ENCODE data around the gene HS6ST3.
"Not testable (repeated sequence)": the region's sequence is repeated elsewhere in the genome, so short reads cannot be mapped to it uniquely, and the experiment has no call there.

The HS6ST3 gene

DNA sequence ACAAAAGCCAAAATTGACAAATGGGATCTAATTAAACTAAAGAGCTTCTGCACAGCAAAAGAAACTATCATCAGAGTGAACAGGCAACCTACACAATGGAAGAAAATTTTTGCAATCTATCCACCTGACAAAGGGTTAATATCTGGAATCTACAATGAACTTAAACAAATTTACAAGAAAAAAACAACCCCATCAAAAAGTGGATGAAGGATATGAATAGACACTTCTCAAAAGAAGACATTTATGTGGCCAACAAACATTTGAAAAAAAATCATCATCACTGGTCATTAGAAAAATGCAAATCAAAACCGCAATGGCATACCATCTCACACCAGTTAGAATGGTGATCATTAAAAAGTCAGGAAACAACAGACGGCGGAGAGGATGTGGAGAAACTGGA, 688.4 kb downstream of the HS6ST3 start:
- in situ Hi-C loops (cut with MboI; ENCODE audit: low sequenced_read_pairs), result not testable (repeated sequence)

DNA sequence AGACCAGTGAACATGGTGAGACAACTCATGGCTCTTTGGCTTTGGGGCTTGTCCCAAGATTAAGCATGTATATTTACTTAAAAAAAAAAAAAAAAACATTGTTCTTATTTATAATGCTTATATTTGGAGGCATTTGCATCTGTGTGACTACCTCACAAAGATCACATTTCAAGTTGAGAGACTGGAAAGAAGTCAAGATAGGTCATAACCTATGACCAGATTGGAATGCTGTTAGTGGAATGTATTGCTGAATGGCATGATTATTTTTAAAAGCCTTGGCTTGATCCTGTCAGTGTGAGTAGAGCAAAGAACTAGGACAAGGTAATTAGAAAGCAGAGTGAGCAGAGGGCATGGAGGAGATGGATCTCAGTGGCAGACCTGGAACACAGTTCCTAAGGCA, 689.8 kb downstream of the HS6ST3 start:
- in situ Hi-C loops (cut with MboI; ENCODE audit: low sequenced_read_pairs), result no loop called here

DNA sequence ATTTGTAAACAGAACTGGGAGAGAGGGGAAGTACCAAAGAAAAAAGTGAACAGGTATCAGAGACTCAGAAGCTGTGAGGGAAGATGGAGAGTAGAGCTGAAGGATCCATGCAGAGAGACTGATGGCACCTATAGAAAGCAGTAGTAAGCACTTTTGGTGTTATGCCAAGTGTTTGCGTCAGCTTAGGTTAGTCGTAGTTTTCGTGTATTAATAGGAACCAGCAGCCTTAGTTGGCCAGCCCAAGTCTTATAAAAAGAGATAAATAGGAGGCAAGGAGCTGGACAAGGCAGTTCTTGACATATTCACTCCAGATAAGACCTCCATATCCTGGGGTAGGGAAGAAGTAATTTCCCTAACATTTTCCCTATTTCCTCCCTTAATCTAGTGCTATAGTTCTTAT, 690.2 kb downstream of the HS6ST3 start:
- in situ Hi-C loops (cut with MboI; ENCODE audit: low sequenced_read_pairs), result no loop called here

DNA sequence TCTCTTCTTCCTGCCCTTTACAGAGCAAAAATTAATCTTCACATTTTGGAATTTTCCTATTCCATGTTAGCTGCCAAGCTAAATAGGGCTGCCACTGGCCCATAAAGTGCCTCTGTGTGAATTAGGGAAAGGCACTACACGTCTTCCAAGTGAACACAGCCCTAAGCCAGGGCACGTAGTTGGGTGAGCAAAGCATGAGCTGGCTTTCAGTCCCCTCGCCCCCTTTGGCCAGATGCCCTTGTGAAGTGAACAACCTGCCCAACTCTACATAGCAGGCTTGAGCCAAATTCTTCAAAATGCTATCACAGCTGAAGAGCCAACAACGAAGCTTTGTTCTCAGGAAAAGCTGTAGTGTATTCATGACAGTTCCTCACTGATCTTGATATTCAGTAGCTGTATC, 691.2 kb downstream of the HS6ST3 start:
- in situ Hi-C loops (cut with MboI; ENCODE audit: low sequenced_read_pairs), result no loop called here

DNA sequence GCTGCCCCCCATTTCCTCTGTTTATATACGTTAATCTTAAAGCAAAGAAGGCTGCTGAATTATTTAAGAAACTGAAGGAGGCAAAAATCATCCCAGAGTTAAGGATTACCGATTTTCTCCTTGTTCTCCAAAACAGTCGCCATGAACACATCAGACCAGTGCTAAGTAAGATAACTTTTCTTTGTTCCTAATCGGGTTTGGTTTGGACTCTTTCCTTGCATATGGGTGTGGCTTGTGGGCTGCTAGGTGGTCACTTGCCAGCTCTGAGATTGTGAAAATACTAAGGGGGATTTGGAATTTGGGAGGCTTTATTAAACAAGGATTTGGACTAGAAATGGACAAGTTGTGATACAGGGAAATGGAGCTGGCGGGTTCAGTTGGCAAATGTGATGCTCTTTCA, 692.3 kb downstream of the HS6ST3 start:
- in situ Hi-C loops (cut with MboI; ENCODE audit: low sequenced_read_pairs), result no loop called here

DNA sequence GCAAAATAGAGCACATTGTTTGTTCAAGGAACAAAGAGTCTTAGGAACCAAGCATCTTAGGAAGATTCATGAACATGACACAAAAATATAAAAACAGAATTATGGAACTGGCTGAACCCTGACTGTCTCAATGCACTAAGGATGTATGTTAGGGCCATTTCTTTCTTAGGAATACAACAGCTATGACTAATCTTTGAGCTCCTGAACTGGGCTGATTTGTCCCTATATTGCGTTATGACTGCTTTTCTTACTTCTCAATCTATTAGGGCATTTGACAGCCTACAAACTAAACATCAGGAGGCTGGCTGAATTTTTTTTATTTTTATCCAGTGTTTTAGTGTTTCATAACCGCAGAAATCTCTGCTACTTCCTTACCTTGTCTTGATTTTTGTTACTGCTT, 693.1 kb downstream of the HS6ST3 start:
- in situ Hi-C loops (cut with MboI; ENCODE audit: low sequenced_read_pairs), result no loop called here

DNA sequence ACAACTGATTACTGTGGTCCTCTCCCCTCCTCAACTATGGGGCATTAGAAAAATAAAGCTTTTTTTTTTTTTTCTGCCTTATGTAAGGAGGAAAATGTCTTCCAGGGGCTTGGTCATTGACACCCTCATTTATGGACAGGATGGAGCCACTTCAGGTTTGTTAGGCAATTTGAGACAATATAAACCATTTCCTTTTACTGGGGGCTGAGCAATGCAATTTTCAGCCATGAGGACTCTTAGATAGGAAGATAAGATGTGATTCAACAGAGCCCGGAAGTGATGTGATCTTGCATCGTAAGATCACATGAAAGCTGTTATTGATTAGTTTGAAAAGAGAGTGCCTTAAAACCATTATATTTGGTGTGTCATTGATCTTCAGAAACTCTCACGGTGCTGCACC, 693.6 kb downstream of the HS6ST3 start:
- in situ Hi-C loops (cut with MboI; ENCODE audit: low sequenced_read_pairs), result no loop called here

DNA sequence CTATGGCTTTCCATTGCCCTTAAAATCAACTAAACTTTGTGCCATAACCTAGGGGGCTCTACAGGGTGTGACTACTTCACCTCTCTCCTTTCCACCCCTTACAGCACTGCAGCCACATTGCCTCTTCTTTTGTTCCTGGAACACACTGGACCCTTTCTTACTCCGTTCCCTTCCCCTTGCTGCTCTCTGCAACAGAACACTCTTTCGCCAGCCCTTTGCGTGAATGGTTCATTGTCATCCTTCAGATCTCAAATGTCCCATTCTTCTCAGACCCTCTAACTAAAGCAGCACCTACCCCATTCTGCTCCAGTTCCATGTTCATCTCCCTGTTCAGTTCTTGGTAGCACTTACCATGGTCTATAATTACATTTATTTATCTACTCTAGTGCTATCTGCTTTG, 696.1 kb downstream of the HS6ST3 start:
- in situ Hi-C loops (cut with MboI; ENCODE audit: low sequenced_read_pairs), result no loop called here

DNA sequence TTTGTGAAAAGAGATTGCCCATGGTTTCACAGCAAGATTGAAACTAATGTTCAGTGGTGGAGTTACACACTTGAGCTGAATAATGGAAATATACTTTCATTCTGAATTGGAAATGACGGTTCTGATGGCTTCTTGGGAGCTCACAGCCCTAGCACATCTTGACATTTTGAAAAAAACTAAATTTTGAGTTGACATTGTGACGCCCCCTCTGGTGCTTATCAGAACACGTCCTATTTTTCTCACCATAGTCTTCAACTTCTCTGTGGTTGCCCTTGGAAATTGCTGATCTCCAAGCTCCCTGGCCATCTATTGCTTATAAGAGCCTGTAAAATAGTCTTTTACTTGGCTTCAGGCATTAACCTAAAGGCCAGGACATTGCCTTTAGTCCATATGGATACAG, 702.3 kb downstream of the HS6ST3 start:
- in situ Hi-C loops (cut with MboI; ENCODE audit: low sequenced_read_pairs), result no loop called here

DNA sequence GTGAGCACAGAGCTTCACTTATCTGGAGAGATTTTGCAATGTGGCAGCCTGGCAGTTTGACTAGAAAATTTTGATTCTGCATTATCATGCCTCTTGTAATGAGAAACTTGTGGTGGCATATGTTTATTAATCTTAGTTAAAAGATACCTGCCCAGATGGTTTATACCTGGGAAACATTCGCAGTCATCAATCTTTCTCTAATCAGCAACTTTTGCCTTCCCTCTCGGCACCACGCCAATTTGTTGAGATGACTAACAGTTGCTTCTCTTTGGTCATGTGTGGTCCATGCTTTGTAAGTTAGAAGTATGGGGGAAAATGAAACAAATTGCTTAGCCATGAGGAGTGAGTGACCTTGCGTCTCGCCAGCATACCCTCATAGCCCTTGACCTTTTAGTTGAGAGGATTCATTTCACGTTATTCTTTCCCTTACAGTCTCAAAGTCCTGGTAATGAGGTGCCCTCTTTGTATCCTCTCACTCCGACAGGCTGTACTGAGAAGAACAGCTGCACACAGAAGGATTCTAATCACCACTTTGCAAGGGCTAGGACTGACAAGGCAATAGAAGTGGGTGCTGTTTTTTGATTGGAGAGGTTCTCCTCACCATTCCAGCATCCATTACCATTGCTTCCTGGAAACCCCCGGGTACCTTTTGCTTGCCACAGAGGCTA, 703.0 kb downstream of the HS6ST3 start:
- in situ Hi-C loops (cut with MboI; ENCODE audit: low sequenced_read_pairs), result no loop called here

DNA sequence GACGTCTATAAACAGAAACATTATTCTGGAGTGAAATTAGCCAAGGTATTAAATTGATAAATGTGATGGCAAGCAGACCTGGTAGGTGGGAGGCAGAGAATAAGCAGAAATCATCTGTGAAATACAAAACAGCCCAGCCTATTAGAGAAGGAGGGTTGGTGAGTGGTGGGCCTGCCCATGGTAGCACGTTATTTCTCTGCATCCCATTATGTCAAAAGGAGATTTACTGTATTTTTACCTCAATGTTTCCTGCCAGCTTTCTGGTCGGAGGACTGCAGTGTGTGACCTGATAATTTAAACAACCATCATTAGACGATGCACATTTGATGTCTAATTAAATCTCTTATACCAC, 703.5 kb downstream of the HS6ST3 start:
- in situ Hi-C loops (cut with MboI; ENCODE audit: low sequenced_read_pairs), result no loop called here

DNA sequence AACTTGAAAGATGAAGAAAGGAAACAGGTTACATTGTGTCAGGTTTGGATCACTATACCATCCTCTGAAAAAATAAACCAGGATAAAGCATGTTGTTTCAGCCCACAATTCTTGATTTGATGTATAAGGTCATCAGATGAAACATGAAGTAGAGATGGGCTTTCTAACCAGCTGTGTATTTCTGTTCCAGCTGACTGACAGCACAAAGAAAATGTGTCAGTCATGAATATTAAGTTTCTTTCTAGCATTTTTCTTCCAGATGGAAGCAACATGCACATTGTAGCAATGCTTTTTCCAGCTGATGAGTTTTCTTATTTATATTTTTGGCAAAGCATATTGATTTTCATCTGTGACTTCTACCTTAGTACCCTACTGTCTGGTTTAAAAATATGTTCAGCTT, 704.8 kb downstream of the HS6ST3 start:
- in situ Hi-C loops (cut with MboI; ENCODE audit: low sequenced_read_pairs), result no loop called here

DNA sequence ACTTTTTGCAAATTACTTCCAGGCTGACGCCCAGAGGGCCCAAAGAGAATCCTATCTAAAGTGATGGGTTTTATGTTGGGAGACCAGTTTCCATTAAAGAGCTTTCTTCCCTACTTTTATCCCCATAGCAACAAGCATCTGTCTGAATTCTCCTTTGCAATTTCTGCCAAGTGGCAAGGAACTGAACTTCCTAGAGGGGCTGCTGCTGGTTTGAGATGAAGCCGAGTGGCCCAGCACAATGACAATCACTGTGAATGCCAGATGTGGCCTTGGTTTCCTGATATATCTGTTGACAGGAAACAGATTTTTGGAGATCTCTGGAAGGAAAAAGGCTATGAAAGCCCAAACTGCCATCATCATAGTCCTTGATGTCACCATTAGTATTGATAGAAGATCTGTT, 705.8 kb downstream of the HS6ST3 start:
- in situ Hi-C loops (cut with MboI; ENCODE audit: low sequenced_read_pairs), result no loop called here

DNA sequence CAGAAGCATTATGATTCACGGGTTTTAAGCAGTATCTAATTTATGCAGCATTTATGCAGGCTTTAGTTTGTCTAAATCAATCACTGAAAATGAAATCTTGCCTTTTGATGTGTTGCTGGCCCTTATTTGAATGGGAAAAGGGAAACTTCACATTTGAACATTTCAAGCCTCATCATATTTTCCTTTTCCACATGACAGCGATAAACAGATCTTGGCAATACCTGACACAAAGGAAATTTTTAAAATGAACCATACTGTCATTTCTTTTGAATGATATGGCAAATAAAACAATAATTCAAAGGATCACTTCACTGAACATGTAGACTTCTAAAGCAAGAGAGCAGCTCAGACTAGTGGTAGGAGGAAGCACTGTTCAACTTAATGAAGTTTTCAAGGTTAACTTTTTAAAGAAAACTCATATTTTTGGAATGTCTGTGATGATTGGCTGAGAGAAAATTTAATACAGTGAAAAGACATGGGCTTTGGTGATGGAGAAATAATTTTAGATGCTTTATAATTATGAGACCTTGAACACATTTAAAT, 706.3 kb downstream of the HS6ST3 start:
- in situ Hi-C loops (cut with MboI; ENCODE audit: low sequenced_read_pairs), result no loop called here

DNA sequence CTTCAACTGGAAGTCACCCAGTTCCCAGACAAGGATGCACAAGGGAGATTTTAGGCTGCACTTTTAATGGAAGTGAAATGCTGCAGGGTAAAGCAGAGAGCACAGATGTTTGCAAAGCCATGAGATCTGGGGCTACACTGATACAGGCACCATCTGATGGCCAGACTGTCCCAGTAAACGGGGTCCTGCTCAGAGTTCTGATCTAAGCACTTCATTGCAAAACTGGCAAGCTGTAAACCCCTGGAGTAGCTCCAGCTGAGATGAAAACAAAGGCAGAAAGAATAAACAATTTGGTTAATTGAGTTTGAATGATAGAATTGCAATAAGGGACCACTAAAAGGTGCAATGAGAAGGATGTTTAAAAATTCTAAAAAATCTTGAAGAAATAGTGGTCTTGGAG, 707.2 kb downstream of the HS6ST3 start:
- in situ Hi-C loops (cut with MboI; ENCODE audit: low sequenced_read_pairs), result no loop called here

DNA sequence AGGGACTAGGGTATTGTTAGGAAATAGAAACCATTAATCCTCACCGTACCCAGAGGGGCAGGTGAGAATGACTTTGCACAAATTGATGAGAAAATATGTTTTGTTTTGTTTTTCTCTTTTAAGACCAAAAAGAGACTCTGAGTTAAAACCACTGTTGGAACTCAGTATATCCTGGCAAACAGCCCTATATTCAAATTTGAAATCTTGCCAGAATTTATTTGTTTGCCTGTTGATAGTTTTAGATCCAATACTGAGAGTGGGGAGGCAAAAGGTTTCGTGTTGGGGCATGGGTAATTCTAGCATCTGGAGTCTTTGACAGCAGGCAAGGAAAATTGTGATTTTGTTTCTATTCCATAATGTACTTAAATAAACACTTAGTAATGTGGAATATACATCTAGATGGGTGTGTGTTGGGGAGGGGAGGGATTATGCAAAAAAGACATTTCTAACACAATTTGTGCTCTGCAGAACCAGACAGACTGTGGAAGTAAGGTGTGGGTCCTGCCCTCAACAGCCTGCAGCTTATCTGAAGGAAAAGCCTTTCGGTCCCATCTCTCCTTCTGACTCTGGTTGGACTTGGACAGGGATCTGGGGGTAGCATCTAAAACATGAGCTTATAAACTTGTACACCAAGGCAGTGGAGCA, 713.7 kb downstream of the HS6ST3 start:
- in situ Hi-C loops (cut with MboI; ENCODE audit: low sequenced_read_pairs), result no loop called here

DNA sequence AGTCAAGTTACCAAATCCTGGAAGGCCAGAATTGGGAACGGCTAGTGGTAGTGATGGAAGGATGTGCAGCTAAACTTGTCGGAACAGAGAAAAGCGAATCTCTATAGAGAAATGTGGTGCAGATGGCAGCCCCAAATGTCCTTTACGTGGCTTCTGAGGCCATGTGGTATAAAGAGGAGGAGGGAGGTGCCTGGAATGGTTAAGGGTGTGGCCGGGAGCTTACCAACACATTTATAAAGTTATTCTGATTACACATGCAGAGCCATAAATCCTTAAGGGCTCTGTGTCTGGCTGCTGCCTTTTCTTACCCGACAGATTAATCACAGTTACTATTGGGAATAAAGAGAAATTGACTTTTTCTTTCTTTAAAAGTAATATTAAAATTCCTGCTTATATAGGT, 714.3 kb downstream of the HS6ST3 start:
- in situ Hi-C loops (cut with MboI; ENCODE audit: low sequenced_read_pairs), result no loop called here

DNA sequence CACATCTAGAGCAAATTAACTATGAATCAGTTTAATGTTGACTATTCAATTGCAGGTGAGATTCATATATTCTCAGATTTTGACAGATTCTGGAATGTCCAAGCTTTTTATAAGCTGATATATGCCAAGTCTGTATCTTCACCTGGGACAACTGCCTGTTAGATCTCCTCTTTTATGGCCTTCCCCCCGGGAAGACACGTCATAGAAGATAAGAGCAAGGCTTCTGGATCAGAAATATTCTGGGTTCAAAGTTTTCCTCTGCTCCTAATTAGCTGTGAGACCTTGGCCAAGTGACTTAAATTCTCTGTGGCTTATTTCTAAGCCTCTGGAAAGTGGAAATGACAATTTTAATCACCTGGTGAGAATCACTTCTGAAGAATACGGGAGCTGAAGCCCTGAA, 716.8 kb downstream of the HS6ST3 start:
- in situ Hi-C loops (cut with MboI; ENCODE audit: low sequenced_read_pairs), result no loop called here

DNA sequence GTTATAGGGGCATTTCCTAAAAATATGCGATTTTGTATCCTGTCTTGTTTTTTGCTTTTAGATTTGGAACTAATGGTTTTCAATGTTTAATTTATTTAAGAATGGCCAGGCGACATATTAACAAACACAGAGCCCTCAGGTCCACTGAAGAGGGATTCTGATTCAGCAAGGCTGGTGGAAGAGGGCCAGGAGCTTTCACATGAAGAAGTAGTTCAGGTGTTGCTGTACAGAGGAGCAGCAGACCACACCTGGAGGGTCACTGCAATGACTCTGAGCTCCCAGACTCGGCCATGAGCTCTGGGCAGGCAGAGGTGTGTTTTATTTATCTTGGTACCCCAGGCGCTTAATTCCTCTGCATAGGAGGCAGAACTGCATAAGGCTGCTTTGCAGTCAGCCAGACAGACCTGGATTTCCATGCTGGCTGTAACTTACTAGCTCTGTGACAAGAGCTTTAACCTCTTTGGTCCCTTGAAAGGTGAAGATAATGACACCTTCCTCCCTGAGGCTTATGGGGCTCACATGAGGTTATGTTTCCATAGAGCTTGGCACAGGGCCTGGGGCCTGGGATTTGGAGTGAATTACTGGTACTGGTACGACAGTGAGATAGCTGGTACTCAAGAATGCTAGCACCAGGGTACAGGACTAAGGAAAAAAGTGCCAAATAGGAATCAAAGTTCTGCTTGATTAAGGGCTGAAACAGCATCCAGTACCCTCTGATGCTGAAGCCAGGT, 719.6 kb downstream of the HS6ST3 start:
- in situ Hi-C loops (cut with MboI; ENCODE audit: low sequenced_read_pairs), result no loop called here

DNA sequence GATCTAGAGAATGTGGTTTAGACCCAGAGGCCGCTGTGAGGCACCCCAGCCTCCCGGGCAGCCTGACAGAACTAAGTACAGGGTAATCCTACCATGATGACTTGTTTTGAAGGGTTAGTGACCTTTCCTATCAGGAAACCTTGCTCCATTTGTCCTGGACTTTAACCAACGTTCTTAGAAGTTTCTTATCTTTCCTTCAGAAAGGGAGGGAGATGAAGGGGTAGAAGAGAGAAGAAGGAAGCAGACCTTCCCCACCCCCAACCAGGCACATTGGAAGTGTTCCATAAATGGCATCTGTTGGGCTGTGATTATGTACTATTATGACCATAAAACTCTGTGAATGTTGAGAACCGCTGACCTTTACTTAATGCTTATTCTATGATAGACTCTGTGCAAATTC, 720.2 kb downstream of the HS6ST3 start:
- in situ Hi-C loops (cut with MboI; ENCODE audit: low sequenced_read_pairs), result no loop called here

DNA sequence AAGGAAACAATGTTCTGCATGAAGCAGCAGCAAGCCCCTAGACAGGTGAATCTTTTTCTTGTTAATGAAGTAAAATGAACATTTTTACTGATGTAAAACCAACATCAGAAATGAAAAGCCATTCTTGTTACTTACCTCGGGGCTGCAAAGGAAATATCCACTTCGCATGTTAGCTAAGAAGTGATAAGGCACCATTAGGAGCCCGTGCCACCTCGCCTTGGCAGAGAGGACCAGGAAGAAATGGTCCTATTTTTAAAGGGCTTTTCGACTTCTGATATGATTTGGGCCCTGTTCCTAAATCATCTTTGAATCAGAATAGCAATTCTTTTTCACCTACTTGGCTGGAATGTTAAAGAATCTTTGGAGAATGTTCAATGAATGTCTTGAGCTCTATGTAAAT, 721.1 kb downstream of the HS6ST3 start:
- in situ Hi-C loops (cut with MboI; ENCODE audit: low sequenced_read_pairs), result no loop called here

DNA sequence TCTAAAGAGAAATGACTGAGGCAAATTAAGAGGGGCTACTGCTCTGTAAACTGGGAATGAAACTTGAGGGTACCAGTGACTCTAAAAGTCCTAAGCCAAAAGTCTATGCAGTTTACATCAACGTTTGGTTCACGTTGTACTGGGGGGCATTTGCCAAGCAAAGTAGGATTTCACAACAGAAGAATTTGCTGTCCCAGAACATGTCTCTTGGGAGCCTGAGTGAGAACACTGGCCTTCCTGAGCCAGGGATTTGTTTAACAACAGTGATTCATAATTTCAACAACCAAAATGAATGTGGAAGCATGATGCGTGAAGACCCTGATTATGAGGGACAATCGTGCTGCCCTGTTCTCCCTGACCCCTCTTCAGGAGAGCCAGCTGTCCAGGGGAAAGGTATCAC, 726.4 kb downstream of the HS6ST3 start:
- in situ Hi-C loops (cut with MboI; ENCODE audit: low sequenced_read_pairs), result no loop called here
